ENCODE data around the gene PTPRN2.

Gene PTPRN2

GRCh38 chr7:157615101-157615817 is 972.4 kb downstream of the PTPRN2 start:
- TF ChIP-seq, protein P1, sequence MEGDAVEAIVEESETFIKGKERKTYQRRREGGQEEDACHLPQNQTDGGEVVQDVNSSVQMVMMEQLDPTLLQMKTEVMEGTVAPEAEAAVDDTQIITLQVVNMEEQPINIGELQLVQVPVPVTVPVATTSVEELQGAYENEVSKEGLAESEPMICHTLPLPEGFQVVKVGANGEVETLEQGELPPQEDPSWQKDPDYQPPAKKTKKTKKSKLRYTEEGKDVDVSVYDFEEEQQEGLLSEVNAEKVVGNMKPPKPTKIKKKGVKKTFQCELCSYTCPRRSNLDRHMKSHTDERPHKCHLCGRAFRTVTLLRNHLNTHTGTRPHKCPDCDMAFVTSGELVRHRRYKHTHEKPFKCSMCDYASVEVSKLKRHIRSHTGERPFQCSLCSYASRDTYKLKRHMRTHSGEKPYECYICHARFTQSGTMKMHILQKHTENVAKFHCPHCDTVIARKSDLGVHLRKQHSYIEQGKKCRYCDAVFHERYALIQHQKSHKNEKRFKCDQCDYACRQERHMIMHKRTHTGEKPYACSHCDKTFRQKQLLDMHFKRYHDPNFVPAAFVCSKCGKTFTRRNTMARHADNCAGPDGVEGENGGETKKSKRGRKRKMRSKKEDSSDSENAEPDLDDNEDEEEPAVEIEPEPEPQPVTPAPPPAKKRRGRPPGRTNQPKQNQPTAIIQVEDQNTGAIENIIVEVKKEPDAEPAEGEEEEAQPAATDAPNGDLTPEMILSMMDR (IDR thresholded peaks at IDR 0.05; ENCODE audit: insufficient read depth, missing control alignments), result no peak
- no peak for DNase-seq (ENCODE audit: insufficient read length, low spot score)

DNA sequence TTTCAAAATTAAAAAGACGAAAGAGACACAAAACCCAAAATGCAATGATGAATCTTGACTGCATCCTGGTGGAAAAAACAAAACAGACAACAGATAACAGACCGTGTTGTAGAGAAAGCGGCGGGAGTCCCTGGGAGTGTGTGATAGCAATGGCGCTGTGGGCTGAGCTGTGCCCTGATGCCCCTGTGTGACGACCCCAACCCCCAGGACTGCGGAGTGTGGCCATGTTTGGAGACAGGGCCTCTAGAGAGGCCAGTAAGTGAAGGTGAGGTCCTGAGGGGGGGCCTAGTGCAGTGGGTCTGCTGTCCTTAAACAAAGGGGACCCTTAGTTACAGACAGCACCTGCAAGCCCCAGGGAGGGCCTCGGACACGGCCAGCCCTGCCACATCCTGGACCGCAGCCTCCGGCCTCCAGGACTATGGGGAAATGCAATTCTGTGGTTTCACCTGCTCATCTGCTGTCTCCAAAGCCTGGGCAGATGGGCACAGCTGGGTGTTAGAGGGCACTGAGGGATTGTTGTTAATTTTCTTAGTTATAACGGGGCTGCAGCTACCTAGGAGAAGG is 973.1 kb downstream of the PTPRN2 start:
- no peak for DNase-seq (ENCODE audit: insufficient read length, low spot score)
- TF ChIP-seq, protein P1 (IDR thresholded peaks at IDR 0.05; ENCODE audit: insufficient read depth, missing control alignments), result no peak
- no peak for FAIRE-seq

More at GRCh38 chr7:157615101-157615817, 972.4 kb downstream of the PTPRN2 start:
- FAIRE-seq, result no peak

- TF ChIP-seq, protein P1 (IDR thresholded peaks at IDR 0.05; ENCODE audit: insufficient read depth, missing control alignments), result no peak
- FAIRE-seq, result no peak
- DNase-seq (ENCODE audit: insufficient read length, low spot score), result no peak
Observed at GRCh38 chr7:157613575-157614322, 973.9 kb downstream of the PTPRN2 start.

DNA sequence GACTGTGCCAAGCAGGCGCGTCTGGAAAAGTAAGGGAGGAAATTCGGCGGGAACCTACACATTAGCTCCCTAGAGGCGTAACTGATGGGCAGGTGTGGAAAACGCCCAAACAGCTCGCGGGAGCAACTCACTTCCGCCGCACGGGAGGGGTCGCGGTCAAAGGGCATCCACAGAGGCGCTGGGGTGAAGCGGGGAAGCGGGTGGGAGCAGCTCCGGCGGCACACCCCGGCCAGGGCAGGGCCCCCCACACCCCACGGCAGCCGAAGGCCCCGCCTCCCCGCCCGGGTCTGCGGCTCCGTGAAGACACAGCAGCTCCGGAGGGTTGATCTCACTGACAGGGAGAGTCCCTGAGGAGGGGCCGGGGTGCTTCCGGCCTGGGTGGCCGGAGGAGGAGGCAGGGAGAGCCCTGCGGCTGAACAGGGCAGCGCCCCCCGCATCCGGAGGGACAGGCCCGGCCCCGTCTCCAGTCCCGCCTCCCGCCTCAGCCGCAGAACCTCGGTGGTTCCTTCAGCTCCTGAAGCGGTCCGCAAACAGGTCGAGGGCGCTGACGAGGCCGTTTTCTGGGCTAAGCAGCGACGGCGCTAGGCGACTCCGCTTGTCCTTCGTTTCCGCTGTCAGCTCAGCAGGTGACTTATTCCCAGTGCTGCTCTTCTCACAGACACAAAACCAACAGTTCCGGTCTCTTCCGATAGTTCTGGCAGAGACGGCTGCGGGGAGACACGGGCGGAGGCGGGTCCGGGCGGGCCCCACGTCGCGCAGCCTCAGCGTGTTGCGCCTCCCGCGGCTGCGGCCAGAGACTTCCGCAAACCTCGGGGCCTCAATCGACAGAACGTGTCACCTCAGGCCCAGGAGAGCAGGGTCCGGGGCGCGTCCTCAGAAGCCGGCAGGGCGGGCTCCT is 974.7 kb downstream of the PTPRN2 start:
- TF ChIP-seq, protein P1 (IDR thresholded peaks at IDR 0.05; ENCODE audit: insufficient read depth, missing control alignments), result no peak
- FAIRE-seq, result no peak
- no peak for DNase-seq (ENCODE audit: insufficient read length, low spot score)

- TF ChIP-seq, protein P1 (IDR thresholded peaks at IDR 0.05; ENCODE audit: insufficient read depth, missing control alignments), result no peak
- DNase-seq (ENCODE audit: insufficient read length, low spot score) (no peak), FAIRE-seq (no peak)
Observed at GRCh38 chr7:157612009-157612663, 975.5 kb downstream of the PTPRN2 start.

GRCh38 chr7:157611341-157611740 is 976.3 kb downstream of the PTPRN2 start:
- DNase-seq (ENCODE audit: insufficient read length, low spot score) (no peak), FAIRE-seq (no peak)
- TF ChIP-seq, protein P1 (IDR thresholded peaks at IDR 0.05; ENCODE audit: insufficient read depth, missing control alignments), result no peak
